ENCODE measurements around the gene DDX25. TPM values are rescaled to one million over a fixed set of nuclear protein-coding genes. Genes with fewer than 3 reads are reported as not detected.
"Not testable (repeated sequence)": the region's sequence is repeated elsewhere in the genome, so short reads cannot be mapped to it uniquely, and the experiment has no call there.

Gene DDX25
- total RNA-seq = 0.20 TPM in 1 of 2 replicates, not detected in the other

GRCh38 chr11:125903711-125904659 is at the start of gene DDX25:
TSS of gene DDX25 (plus strand) at chr11:125904508. CDS start at chr11:125904518, 10 bp downstream.
- intact Hi-C loops (cut with micrococcal nuclease) = loop anchor here (1.0 to 10.0 kb wide), 13 partner anchors 17 to 1282 kb away; partner anchors contain the start of genes CCDC15, CHEK1, DCPS and EI24

GRCh38 chr11:125857670-125858069 is 46.6 kb upstream of the DDX25 start:
- intact Hi-C loops (cut with micrococcal nuclease) = not testable (repeated sequence)

- intact Hi-C loops (cut with micrococcal nuclease) = not testable (repeated sequence)
These were observed 41.5 kb upstream of the DDX25 start for GRCh38 chr11:125862786-125863185.

GRCh38 chr11:125865354-125865753 is 39.0 kb upstream of the DDX25 start:
- intact Hi-C loops (cut with micrococcal nuclease) = not testable (repeated sequence)

- intact Hi-C loops (cut with micrococcal nuclease) = no loop called here
These were observed 34.8 kb upstream of the DDX25 start for GRCh38 chr11:125869521-125869920.

GRCh38 chr11:125871391-125872137 is 32.7 kb upstream of the DDX25 start:
- intact Hi-C loops (cut with micrococcal nuclease) = loop anchor here (5.0 kb wide), 1 partner anchor 709 kb away; the partner anchor contains the start of gene PKNOX2

- intact Hi-C loops (cut with micrococcal nuclease) = loop anchor here (5.0 kb wide), 1 partner anchor 710 kb away; the partner anchor contains the start of gene PKNOX2
These were observed 32.2 kb upstream of the DDX25 start for GRCh38 chr11:125872138-125872491.

- intact Hi-C loops (cut with micrococcal nuclease) = loop anchor here (1.0 to 5.0 kb wide), 7 partner anchors 150 to 712 kb away; partner anchors contain the start of genes EI24 and PKNOX2
These were observed 30.3 kb upstream of the DDX25 start for GRCh38 chr11:125873881-125874555.

- intact Hi-C loops (cut with micrococcal nuclease) = loop anchor here (1.0 to 5.0 kb wide), 7 partner anchors 150 to 712 kb away; partner anchors contain the start of genes EI24 and PKNOX2
These were observed 29.7 kb upstream of the DDX25 start for GRCh38 chr11:125874556-125875124.

GRCh38 chr11:125881291-125881690 is 23.0 kb upstream of the DDX25 start:
- intact Hi-C loops (cut with micrococcal nuclease) = loop anchor here (10.0 kb wide), 1 partner anchor 1136 kb away; no protein-coding TSS in a partner anchor

GRCh38 chr11:125883375-125883774 is 20.9 kb upstream of the DDX25 start:
- intact Hi-C loops (cut with micrococcal nuclease) = loop anchor here (10.0 kb wide), 1 partner anchor 1139 kb away; no protein-coding TSS in a partner anchor

GRCh38 chr11:125886997-125887372 is 17.3 kb upstream of the DDX25 start:
- intact Hi-C loops (cut with micrococcal nuclease) = loop anchor here (1.0 to 10.0 kb wide), 17 partner anchors 16 to 1770 kb away; partner anchors contain the start of genes CCDC15, CHEK1, EI24 and FAM118B

- intact Hi-C loops (cut with micrococcal nuclease) = loop anchor here (1.0 to 10.0 kb wide), 18 partner anchors 16 to 1770 kb away; partner anchors contain the start of genes CCDC15, CHEK1, EI24 and FAM118B
These were observed 16.7 kb upstream of the DDX25 start, which contains the start of gene HYLS1 for GRCh38 chr11:125887373-125888324. TSS of gene HYLS1 (plus strand) at chr11:125887668. CDS start at chr11:125899369, 11,701 bp downstream.

GRCh38 chr11:125890447-125891100 is 13.7 kb upstream of the DDX25 start:
- intact Hi-C loops (cut with micrococcal nuclease) = no loop called here

GRCh38 chr11:125892071-125892470 is 12.2 kb upstream of the DDX25 start:
- intact Hi-C loops (cut with micrococcal nuclease) = no loop called here

GRCh38 chr11:125892994-125893393 is 11.3 kb upstream of the DDX25 start:
- intact Hi-C loops (cut with micrococcal nuclease) = no loop called here

- intact Hi-C loops (cut with micrococcal nuclease) = loop anchor here (5.0 to 10.0 kb wide), 5 partner anchors 380 to 1280 kb away; partner anchors contain the start of genes CCDC15, DCPS, ST3GAL4 and TBRG1
These were observed 2.4 kb upstream of the DDX25 start for GRCh38 chr11:125901872-125902271.

GRCh38 chr11:125902277-125902926 is 1.9 kb upstream of the DDX25 start:
- intact Hi-C loops (cut with micrococcal nuclease) = loop anchor here (5.0 to 10.0 kb wide), 5 partner anchors 380 to 1280 kb away; partner anchors contain the start of genes CCDC15, DCPS, ST3GAL4 and TBRG1

Data from T-helper 1 cell treated with Interleukin-12 subunit alpha and Interleukin-12 subunit beta and Interleukin-4 antibody, amounts not matched to agents 30 ng/mL and 1 ng/mL, for 36 hours (primary cell).